ENCODE data around the gene TFDP3.
A peak's percentile ranks its signal among the peaks of the same experiment; 100 is the strongest.

TFDP3 gene

GRCh38 chrX:133218329-133218728 is at the start of gene TFDP3:
TFDP3 (minus strand) TSS chrX:133218354; CDS start chrX:133218259, 95 bp downstream.
- no peak for DNase-seq (ENCODE audit: low spot score)

GRCh38 chrX:133267621-133268020 is 49.5 kb upstream of the TFDP3 start:
- no peak for DNase-seq (ENCODE audit: low spot score)

- DNase-seq (ENCODE audit: low spot score), result peak; percentile 77
These were observed 47.2 kb upstream of the TFDP3 start for GRCh38 chrX:133265331-133265730.

GRCh38 chrX:133258481-133258880 is 40.3 kb upstream of the TFDP3 start:
- DNase-seq (ENCODE audit: low spot score), result no peak

- DNase-seq (ENCODE audit: low spot score), result no peak
These were observed 36.5 kb upstream of the TFDP3 start for GRCh38 chrX:133254666-133255065.

GRCh38 chrX:133251204-133251603 is 33.0 kb upstream of the TFDP3 start:
- no peak for DNase-seq (ENCODE audit: low spot score)

- no peak for DNase-seq (ENCODE audit: low spot score)
These were observed 32.3 kb upstream of the TFDP3 start for GRCh38 chrX:133250184-133251100.

- DNase-seq (ENCODE audit: low spot score), result no peak
These were observed 31.3 kb upstream of the TFDP3 start for GRCh38 chrX:133249266-133250058.

GRCh38 chrX:133248177-133248576 is 30.0 kb upstream of the TFDP3 start:
- DNase-seq (ENCODE audit: low spot score), result no peak

GRCh38 chrX:133246921-133247320 is 28.8 kb upstream of the TFDP3 start:
- no peak for DNase-seq (ENCODE audit: low spot score)

GRCh38 chrX:133235830-133236229 is 17.7 kb upstream of the TFDP3 start:
- no peak for DNase-seq (ENCODE audit: low spot score)

- DNase-seq (ENCODE audit: low spot score), result no peak
These were observed 14.2 kb upstream of the TFDP3 start for GRCh38 chrX:133232331-133232730.

- no peak for DNase-seq (ENCODE audit: low spot score)
These were observed 11.2 kb upstream of the TFDP3 start for GRCh38 chrX:133229361-133229760.

GRCh38 chrX:133215747-133216146 is 2.4 kb downstream of the TFDP3 start:
- DNase-seq (ENCODE audit: low spot score), result peak; percentile 16

- DNase-seq (ENCODE audit: low spot score), result no peak
These were observed 3.1 kb downstream of the TFDP3 start for GRCh38 chrX:133215017-133215416.

- no peak for DNase-seq (ENCODE audit: low spot score)
These were observed 3.9 kb downstream of the TFDP3 start for GRCh38 chrX:133214301-133214700.

- peak; percentile 8 for DNase-seq (ENCODE audit: low spot score)
These were observed 5.0 kb downstream of the TFDP3 start for GRCh38 chrX:133213117-133213516.

- no peak for DNase-seq (ENCODE audit: low spot score)
These were observed 10.4 kb downstream of the TFDP3 start for GRCh38 chrX:133207751-133208150.

- no peak for DNase-seq (ENCODE audit: low spot score)
These were observed 26.5 kb downstream of the TFDP3 start for GRCh38 chrX:133191739-133192039.

- no peak for DNase-seq (ENCODE audit: low spot score)
These were observed 27.0 kb downstream of the TFDP3 start for GRCh38 chrX:133190877-133191738.

GRCh38 chrX:133189195-133189594 is 29.0 kb downstream of the TFDP3 start:
- DNase-seq (ENCODE audit: low spot score), result no peak

GRCh38 chrX:133188631-133189030 is 29.5 kb downstream of the TFDP3 start:
- DNase-seq (ENCODE audit: low spot score), result no peak
